Esophagus squamous epithelium (tissue), 5 donors: ENCODE data around the gene PCCA. TPM values are rescaled to one million over a fixed set of nuclear protein-coding genes. Genes with fewer than 3 reads are reported as not detected.

ENCODE experiments used
- DNase-seq: peaks from one replicate; lab custom pipeline; 2025; lab: John Stamatoyannopoulos, UW
- H3K27ac ChIP-seq, 4 donors: fragments of 200-600 bp; sonication (generic); one replicate each; pipeline ENCODE4 v1.5.1; 2016 to 2019; ENCODE audit warnings: mild to moderate bottlenecking in 1 of 4
- H3K27me3 ChIP-seq, 4 donors: fragments of 200-600 bp; sonication (generic); 1 replicate in 3 of 4; 2 replicates in 1 of 4; pipeline versions ENCODE4 v1.5.1 to v1.6.0; 2017 to 2021; ENCODE audit warnings: antibody characterized with exemption in 1 of 4
- H3K36me3 ChIP-seq, 3 donors: fragments of 200-600 bp; sonication (generic); one replicate each; pipeline ENCODE4 v1.5.1; 2016 to 2019
- H3K4me1 ChIP-seq, 3 donors: fragments of 200-600 bp; sonication (generic); one replicate each; pipeline ENCODE4 v1.5.1; 2017 to 2019
- H3K4me3 ChIP-seq, 4 donors: fragments of 200-600 bp; sonication (generic); 1 replicate in 3 of 4; 2 replicates in 1 of 4; pipeline ENCODE4 v1.5.1; 2016 to 2019; ENCODE audit warnings: mild to moderate bottlenecking in 2 of 4, moderate library complexity in 1 of 4
- H3K9me3 ChIP-seq, 3 donors: fragments of 200-600 bp; sonication (generic); one replicate each; pipeline ENCODE4 v1.5.1; 2016 to 2019
- CTCF ChIP-seq, 6 experiments: fragments of 450-650 bp in 4 of 6; fragments of 200-600 bp in 2 of 6; sonication (generic) in 2 of 6; IDR thresholded peaks; one replicate each; pipeline ENCODE4 v1.5.1; 2016 to 2019; ENCODE audit warnings: antibody characterized with exemption in 6 of 6, mild to moderate bottlenecking in 4 of 6, moderate library complexity in 4 of 6
- POLR2A ChIP-seq, 4 donors: fragments of 450-650 bp; IDR thresholded peaks; one replicate each; pipeline ENCODE4 v1.6.1; 2017; ENCODE audit warnings: antibody characterized with exemption in 4 of 4, mild to moderate bottlenecking in 4 of 4, moderate library complexity in 3 of 4
- WGBS, 2 donors: methylation state at CpG; one replicate each; pipeline ENCODE4 v1.1.5; 2018; 5-methylcytosine and 5-hydroxymethylcytosine counted together
- intact Hi-C: fragments of 100-400 bp; cut with DNase I; formaldehyde crosslinking; loops from one replicate; pipeline ENCODE4 v1.15.0; 2022
- total RNA-seq, 4 donors: library from RNA; depleted of rRNA; stranded (reverse); fragments of >200 nt; gene quantifications; one replicate each; pipeline ENCODE4 v1.1.0, GENCODE V29; 2016
- donor health status: DM: yes; HTN: yes; CAD: no.

The PCCA gene
- total RNA-seq, 4 donors from 2014 or later, result 21.5 to 46.5 (median 30.2) TPM

- 57 to 60% methylated on average over 2 of the region's 2 CpGs for WGBS, 2 donors
These were observed 472.2 kb downstream of the PCCA start for GRCh38 chr13:100561158-100561499.

GRCh38 chr13:100561599-100562204 lies 472.8 kb downstream of the PCCA start:
- no peaks in the 10 kb centered on the region for H3K36me3 ChIP-seq
- H3K4me3 ChIP-seq, result no peak overlapping the region
- no peaks in the 10 kb centered on the region for H3K9me3 ChIP-seq
- TF ChIP-seq CTCF (IDR thresholded peaks at IDR 0.05) (no peak), POLR2A (IDR thresholded peaks at IDR 0.05) (no peak)
- intact Hi-C loops, result no loop called here
- no peaks in the 10 kb centered on the region for H3K4me1 ChIP-seq
- no peaks in the 10 kb centered on the region for H3K27me3 ChIP-seq
- WGBS, 2 donors, result 67 to 80% methylated on average over 5 to 7 of the region's 7 CpGs
- no peak for DNase-seq
- H3K27ac ChIP-seq, result peak overlapping the region in 1 of 4 donors; percentile 40

More at GRCh38 chr13:100561158-100561499, 472.2 kb downstream of the PCCA start:
- TF ChIP-seq POLR2A (IDR thresholded peaks at IDR 0.05) (no peak), CTCF (IDR thresholded peaks at IDR 0.05) (no peak)
- Histone ChIP-seq H3K4me3 (no peak overlapping the region), H3K27ac (peak overlapping the region; percentile 40 to 72 (median 52)), H3K9me3 (no peaks in the 10 kb centered on the region), H3K4me1 (no peaks in the 10 kb centered on the region), H3K36me3 (no peaks in the 10 kb centered on the region), H3K27me3 (no peaks in the 10 kb centered on the region)
- DNase-seq, result no peak
- intact Hi-C loops, result no loop called here

- WGBS, 2 donors, result 81 to 97% methylated on average over 3 to 7 of the region's 7 CpGs
These were observed 474.9 kb downstream of the PCCA start for GRCh38 chr13:100563779-100564178.

GRCh38 chr13:100564444-100565223 lies 475.7 kb downstream of the PCCA start:
- TF ChIP-seq POLR2A (IDR thresholded peaks at IDR 0.05), result no peak
- TF ChIP-seq CTCF (IDR thresholded peaks at IDR 0.05), result no peak
- Histone ChIP-seq H3K27me3 (no peaks in the 10 kb centered on the region), H3K4me1 (no peaks in the 10 kb centered on the region), H3K4me3 (no peak overlapping the region), H3K9me3 (no peaks in the 10 kb centered on the region), H3K27ac (no peak overlapping the region), H3K36me3 (no peaks in the 10 kb centered on the region)
- WGBS, 2 donors, result 87 to 90% methylated on average over 10 to 12 of the region's 13 CpGs
- DNase-seq, result no peak
- intact Hi-C loops, result no loop called here

More at GRCh38 chr13:100563779-100564178, 474.9 kb downstream of the PCCA start:
- H3K36me3 ChIP-seq, result no peaks in the 10 kb centered on the region
- H3K4me3 ChIP-seq, result no peak overlapping the region
- no peaks in the 10 kb centered on the region for H3K4me1 ChIP-seq
- no peaks in the 10 kb centered on the region for H3K9me3 ChIP-seq
- DNase-seq, result no peak
- TF ChIP-seq CTCF (IDR thresholded peaks at IDR 0.05) (no peak), POLR2A (IDR thresholded peaks at IDR 0.05) (no peak)
- intact Hi-C loops, result no loop called here
- no peaks in the 10 kb centered on the region for H3K27me3 ChIP-seq
- H3K27ac ChIP-seq, result no peak overlapping the region

GRCh38 chr13:100565286-100565685 lies 476.4 kb downstream of the PCCA start:
- no peak for DNase-seq
- H3K27me3 ChIP-seq, result no peaks in the 10 kb centered on the region
- no peaks in the 10 kb centered on the region for H3K36me3 ChIP-seq
- H3K9me3 ChIP-seq, result no peaks in the 10 kb centered on the region
- H3K27ac ChIP-seq, result no peak overlapping the region
- H3K4me3 ChIP-seq, result no peak overlapping the region
- TF ChIP-seq CTCF (IDR thresholded peaks at IDR 0.05) (no peak), POLR2A (IDR thresholded peaks at IDR 0.05) (no peak)
- intact Hi-C loops, result no loop called here
- no peaks in the 10 kb centered on the region for H3K4me1 ChIP-seq
- WGBS, 2 donors, result 59 to 66% methylated on average over 8 of the region's 8 CpGs
